Measurements from ENCODE around the gene NDST3. TPM values are rescaled to one million over a fixed set of nuclear protein-coding genes. Genes with fewer than 3 reads are reported as not detected.

The NDST3 gene
- total RNA-seq, 2 experiments from 2014 or later = not detected

DNA sequence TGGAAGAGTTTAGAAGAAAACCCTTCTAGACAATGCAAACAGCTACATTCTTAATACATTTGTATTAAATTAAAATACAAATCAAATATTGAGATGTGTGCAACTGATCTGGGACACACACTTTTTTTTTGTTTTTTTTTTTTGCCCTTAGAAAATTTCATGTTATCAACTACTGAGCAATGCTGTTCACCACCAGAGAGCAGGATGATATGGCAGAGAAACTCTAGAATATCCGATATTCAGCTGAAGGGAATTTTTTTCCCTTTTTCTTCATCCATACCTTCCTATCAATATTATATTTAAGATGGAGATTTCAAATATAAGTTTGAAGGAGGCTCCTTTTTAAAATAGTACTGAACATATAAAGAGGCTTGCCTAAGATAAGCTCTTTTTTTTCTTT, 1.0 kb downstream of the NDST3 start:
- peaks cover 38% of the 10 kb centered on the region for H3K27me3 Mint-ChIP-seq
- no peak for DNase-seq
- no peaks in the 10 kb centered on the region for H3K9me3 Mint-ChIP-seq (ENCODE audit: low read depth)
- no peak overlapping the region for H3K27ac Mint-ChIP-seq
- no peak overlapping the region for H3K4me3 Mint-ChIP-seq
- CTCF ChIA-PET = no interaction called here
- H3K4me1 Mint-ChIP-seq = peaks cover 5% of the 10 kb centered on the region
- no peak for ATAC-seq
- no peaks in the 10 kb centered on the region for H3K36me3 Mint-ChIP-seq

- Mint-ChIP-seq H3K27ac (no peak overlapping the region), H3K36me3 (no peaks in the 10 kb centered on the region), H3K4me3 (no peak overlapping the region), H3K4me1 (peaks cover 5% of the 10 kb centered on the region), H3K27me3 (peaks cover 37% of the 10 kb centered on the region), H3K9me3 (ENCODE audit: low read depth) (no peaks in the 10 kb centered on the region)
- CTCF ChIA-PET = no interaction called here
- DNase-seq (no peak), ATAC-seq (no peak)
Measured at GRCh38 chr4:118036336-118036735, 2.0 kb downstream of the NDST3 start.

DNA sequence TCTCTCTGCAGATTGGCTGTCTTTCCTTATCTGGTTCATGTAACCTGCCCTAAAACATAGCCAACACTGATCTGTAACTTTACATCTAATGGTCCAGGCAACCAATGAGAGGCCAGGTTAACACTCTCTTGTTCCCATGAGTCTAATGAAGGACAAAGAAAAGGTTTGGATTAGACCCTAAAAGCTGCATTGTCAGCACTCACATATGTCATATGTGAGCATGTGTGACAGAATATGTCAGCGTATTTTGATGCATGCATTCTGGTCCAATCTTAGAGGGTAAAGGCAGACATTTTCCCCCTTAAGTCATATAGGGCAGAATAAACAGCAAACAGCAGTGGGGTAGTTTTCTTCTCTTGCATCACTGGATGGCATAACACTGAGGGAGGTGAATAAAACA, 3.7 kb downstream of the NDST3 start:
- Mint-ChIP-seq H3K27ac (no peak overlapping the region), H3K4me3 (no peak overlapping the region), H3K4me1 (peaks cover 5% of the 10 kb centered on the region), H3K36me3 (no peaks in the 10 kb centered on the region), H3K27me3 (peaks cover 20% of the 10 kb centered on the region), H3K9me3 (ENCODE audit: low read depth) (no peaks in the 10 kb centered on the region)
- DNase-seq (no peak), ATAC-seq (no peak)
- CTCF ChIA-PET = no interaction called here

- CTCF ChIA-PET = no interaction called here
- no peak overlapping the region for H3K27ac Mint-ChIP-seq
- no peaks in the 10 kb centered on the region for H3K36me3 Mint-ChIP-seq
- no peak overlapping the region for H3K4me3 Mint-ChIP-seq
- no peaks in the 10 kb centered on the region for H3K4me1 Mint-ChIP-seq
- no peak for DNase-seq
- no peaks in the 10 kb centered on the region for H3K9me3 Mint-ChIP-seq (ENCODE audit: low read depth)
- H3K27me3 Mint-ChIP-seq = no peaks in the 10 kb centered on the region
- no peak for ATAC-seq
Measured at GRCh38 chr4:118046323-118046722, 12.0 kb downstream of the NDST3 start.

- CTCF ChIA-PET = no interaction called here
- Mint-ChIP-seq H3K9me3 (ENCODE audit: low read depth) (no peaks in the 10 kb centered on the region), H3K4me1 (no peaks in the 10 kb centered on the region), H3K27me3 (no peaks in the 10 kb centered on the region), H3K36me3 (no peaks in the 10 kb centered on the region), H3K4me3 (no peak overlapping the region), H3K27ac (no peak overlapping the region)
- DNase-seq = no peak
- no peak for ATAC-seq
Measured at GRCh38 chr4:118047043-118047442, 12.8 kb downstream of the NDST3 start.

DNA sequence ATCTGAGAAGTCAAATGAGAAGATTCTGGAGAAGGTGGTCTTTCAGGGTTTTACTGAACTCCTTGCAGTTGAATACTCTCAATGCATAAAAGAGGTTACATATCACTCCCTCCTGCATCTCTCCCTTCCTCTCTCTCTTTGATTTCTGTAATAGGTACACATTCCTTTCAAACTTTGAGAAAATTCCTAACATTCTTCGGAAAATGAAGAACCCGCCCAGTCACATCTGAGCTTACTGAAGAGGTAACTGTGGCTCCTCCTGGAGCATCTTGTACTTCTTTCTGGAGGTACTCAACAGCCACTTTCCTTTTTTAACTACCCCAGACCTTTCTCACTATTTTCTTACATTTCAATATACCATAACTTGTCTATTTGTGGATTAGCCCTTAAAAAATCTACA, 24.7 kb downstream of the NDST3 start:
- Mint-ChIP-seq H3K27me3 (no peaks in the 10 kb centered on the region), H3K4me1 (no peaks in the 10 kb centered on the region)
- CTCF ChIA-PET = no interaction called here

GRCh38 chr4:118059397-118059796, 25.1 kb downstream of the NDST3 start:
- Mint-ChIP-seq H3K4me3 (no peak overlapping the region), H3K36me3 (no peaks in the 10 kb centered on the region), H3K27ac (no peak overlapping the region), H3K27me3 (no peaks in the 10 kb centered on the region), H3K4me1 (no peaks in the 10 kb centered on the region), H3K9me3 (ENCODE audit: low read depth) (no peaks in the 10 kb centered on the region)
- ATAC-seq (no peak), DNase-seq (no peak)
- CTCF ChIA-PET = no interaction called here

More for the DNA sequence above, 24.7 kb downstream of the NDST3 start:
- Mint-ChIP-seq H3K36me3 (no peaks in the 10 kb centered on the region), H3K27ac (no peak overlapping the region), H3K4me3 (no peak overlapping the region), H3K9me3 (ENCODE audit: low read depth) (no peaks in the 10 kb centered on the region)
- DNase-seq (no peak), ATAC-seq (no peak)

- no peak overlapping the region for H3K4me3 Mint-ChIP-seq
- H3K27me3 Mint-ChIP-seq = no peaks in the 10 kb centered on the region
- peak; percentile 41 for DNase-seq
- CTCF ChIA-PET = no interaction called here
- no peaks in the 10 kb centered on the region for H3K9me3 Mint-ChIP-seq (ENCODE audit: low read depth)
- H3K4me1 Mint-ChIP-seq = no peaks in the 10 kb centered on the region
- no peak overlapping the region for H3K27ac Mint-ChIP-seq
- no peaks in the 10 kb centered on the region for H3K36me3 Mint-ChIP-seq
- ATAC-seq = no peak
Measured at GRCh38 chr4:118076958-118077766, 42.9 kb downstream of the NDST3 start.

DNA sequence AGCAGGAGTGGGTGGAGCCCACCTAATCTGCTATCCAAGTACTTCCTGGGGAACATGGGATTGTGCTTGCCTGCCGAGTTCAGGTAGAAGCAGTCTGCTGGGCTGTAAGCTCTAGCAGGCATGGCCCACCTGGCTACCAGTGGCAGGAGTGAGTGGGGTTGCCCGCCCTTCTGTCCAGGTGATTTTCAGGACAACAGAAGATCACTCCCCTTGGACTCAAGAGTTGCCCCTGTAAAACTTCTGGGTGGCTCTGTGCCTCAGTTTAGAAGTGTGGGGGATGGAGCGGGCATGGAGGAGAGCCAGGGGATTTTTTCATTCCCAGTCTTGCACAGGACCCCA, 43.5 kb downstream of the NDST3 start:
- no peak for ATAC-seq

GRCh38 chr4:118081434-118081833, 47.1 kb downstream of the NDST3 start:
- Mint-ChIP-seq H3K27me3 (no peaks in the 10 kb centered on the region), H3K4me1 (no peaks in the 10 kb centered on the region)

More for the DNA sequence above, 43.5 kb downstream of the NDST3 start:
- no peak overlapping the region for H3K27ac Mint-ChIP-seq
- H3K27me3 Mint-ChIP-seq = no peaks in the 10 kb centered on the region
- H3K9me3 Mint-ChIP-seq (ENCODE audit: low read depth) = no peaks in the 10 kb centered on the region
- DNase-seq = no peak
- CTCF ChIA-PET = no interaction called here
- no peak overlapping the region for H3K4me3 Mint-ChIP-seq
- H3K4me1 Mint-ChIP-seq = no peaks in the 10 kb centered on the region
- H3K36me3 Mint-ChIP-seq = no peaks in the 10 kb centered on the region

DNA sequence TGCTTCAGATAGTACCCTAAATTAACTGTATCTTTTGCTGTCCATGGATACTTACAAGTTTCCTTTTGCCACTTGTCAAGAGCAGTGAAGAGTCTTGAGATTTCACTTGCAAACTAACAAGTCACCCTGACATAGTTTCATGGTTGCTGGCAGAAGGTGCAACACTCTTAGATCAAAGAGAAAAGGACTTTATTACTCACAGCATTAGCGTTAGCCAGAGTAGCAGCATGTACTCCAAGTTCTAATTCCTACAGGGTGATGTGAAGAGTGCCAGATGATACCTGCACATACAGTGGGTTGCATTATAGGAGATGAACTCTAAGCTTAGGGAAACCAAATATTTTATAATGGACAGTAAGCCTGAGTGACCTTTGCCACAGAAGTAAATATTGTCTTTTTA, 47.9 kb downstream of the NDST3 start:
- Mint-ChIP-seq H3K9me3 (ENCODE audit: low read depth) (no peaks in the 10 kb centered on the region), H3K27ac (no peak overlapping the region), H3K4me1 (no peaks in the 10 kb centered on the region), H3K27me3 (no peaks in the 10 kb centered on the region), H3K4me3 (no peak overlapping the region), H3K36me3 (no peaks in the 10 kb centered on the region)
- CTCF ChIA-PET = no interaction called here
- DNase-seq (no peak), ATAC-seq (no peak)

More at GRCh38 chr4:118081434-118081833, 47.1 kb downstream of the NDST3 start:
- DNase-seq = no peak
- Mint-ChIP-seq H3K9me3 (ENCODE audit: low read depth) (no peaks in the 10 kb centered on the region), H3K36me3 (no peaks in the 10 kb centered on the region), H3K4me3 (no peak overlapping the region), H3K27ac (no peak overlapping the region)
- CTCF ChIA-PET = interaction anchor here (1.3 kb wide), 1 partner anchor 10 kb away, joined by 3 read pairs; no protein-coding TSS in a partner anchor
- ATAC-seq = no peak

DNA sequence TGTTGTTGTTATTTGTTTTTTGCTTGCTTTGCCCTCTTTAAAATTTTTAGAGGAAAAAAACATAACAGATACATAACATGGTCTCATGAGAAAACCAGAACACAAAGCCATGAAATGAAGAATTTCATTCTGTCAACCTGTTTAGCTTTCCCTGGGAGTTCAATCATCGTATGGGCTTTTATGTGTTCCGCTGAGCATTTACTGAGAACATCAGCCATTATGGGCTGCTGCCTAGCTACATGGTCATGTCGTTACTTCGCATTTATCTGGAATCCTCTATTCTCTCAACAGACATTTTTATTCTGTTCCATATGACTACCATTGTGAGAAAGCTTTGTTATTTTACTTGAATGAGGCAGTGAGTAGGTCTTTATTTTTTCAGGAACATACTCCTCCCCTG, 51.4 kb downstream of the NDST3 start:
- no peaks in the 10 kb centered on the region for H3K36me3 Mint-ChIP-seq
- no peak for ATAC-seq
- H3K4me3 Mint-ChIP-seq = no peak overlapping the region
- CTCF ChIA-PET = no interaction called here
- H3K27me3 Mint-ChIP-seq = no peaks in the 10 kb centered on the region
- no peaks in the 10 kb centered on the region for H3K4me1 Mint-ChIP-seq
- H3K27ac Mint-ChIP-seq = no peak overlapping the region
- no peak for DNase-seq
- no peaks in the 10 kb centered on the region for H3K9me3 Mint-ChIP-seq (ENCODE audit: low read depth)

DNA sequence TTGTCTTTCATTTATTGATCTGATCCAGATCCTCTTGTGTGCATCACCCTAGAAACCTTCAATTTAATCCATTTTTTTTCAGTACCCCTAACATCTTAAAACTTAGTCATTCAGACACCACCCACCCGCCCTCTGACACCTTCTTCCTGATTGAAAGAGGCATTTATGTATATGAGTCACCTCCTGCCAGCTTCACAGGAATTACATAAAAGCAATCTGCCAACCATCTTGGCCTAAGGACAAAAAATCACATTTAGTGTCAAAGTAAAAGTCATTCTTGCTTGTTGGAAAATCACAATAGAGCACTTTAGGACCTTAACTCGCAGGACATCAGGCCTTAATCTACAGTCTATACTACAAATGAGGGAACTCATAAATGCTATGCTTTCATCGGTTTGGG, 52.1 kb downstream of the NDST3 start:
- Mint-ChIP-seq H3K36me3 (no peaks in the 10 kb centered on the region), H3K27me3 (no peaks in the 10 kb centered on the region), H3K4me3 (no peak overlapping the region), H3K27ac (no peak overlapping the region), H3K4me1 (no peaks in the 10 kb centered on the region), H3K9me3 (ENCODE audit: low read depth) (no peaks in the 10 kb centered on the region)
- no peak for ATAC-seq
- CTCF ChIA-PET = no interaction called here
- no peak for DNase-seq

GRCh38 chr4:118087366-118087765, 53.1 kb downstream of the NDST3 start:
- H3K4me3 Mint-ChIP-seq = no peak overlapping the region
- CTCF ChIA-PET = no interaction called here
- no peaks in the 10 kb centered on the region for H3K27me3 Mint-ChIP-seq
- ATAC-seq = no peak
- no peak overlapping the region for H3K27ac Mint-ChIP-seq
- H3K9me3 Mint-ChIP-seq (ENCODE audit: low read depth) = no peaks in the 10 kb centered on the region
- no peak for DNase-seq
- H3K36me3 Mint-ChIP-seq = no peaks in the 10 kb centered on the region
- H3K4me1 Mint-ChIP-seq = no peaks in the 10 kb centered on the region

DNA sequence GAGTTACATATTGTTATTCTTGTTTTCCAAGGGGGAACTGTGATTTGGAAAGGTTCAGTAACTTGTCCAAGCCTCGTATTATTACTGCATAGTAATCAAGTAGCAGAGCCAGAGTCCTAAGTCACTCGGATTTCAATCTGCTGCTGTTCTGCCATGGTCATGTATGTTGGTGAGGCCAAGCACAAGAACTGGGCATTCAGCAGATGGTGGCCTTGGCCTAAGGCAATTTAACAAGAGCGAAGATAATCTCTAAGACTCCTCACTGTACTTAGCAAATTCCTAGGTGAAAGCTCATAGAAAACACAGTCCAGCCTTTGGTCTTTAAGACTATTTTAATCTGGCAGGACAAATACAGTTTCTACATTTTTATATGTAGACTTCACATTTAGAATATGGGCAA, 64.8 kb downstream of the NDST3 start:
- H3K9me3 Mint-ChIP-seq (ENCODE audit: low read depth) = no peaks in the 10 kb centered on the region
- CTCF ChIA-PET = no interaction called here

More for the DNA sequence above, 64.8 kb downstream of the NDST3 start:
- H3K27ac Mint-ChIP-seq = no peak overlapping the region
- H3K27me3 Mint-ChIP-seq = no peaks in the 10 kb centered on the region
- no peak for ATAC-seq
- no peaks in the 10 kb centered on the region for H3K4me1 Mint-ChIP-seq
- DNase-seq = no peak
- no peaks in the 10 kb centered on the region for H3K36me3 Mint-ChIP-seq
- H3K4me3 Mint-ChIP-seq = no peak overlapping the region

All from activated CD8-positive, alpha-beta memory T cell treated with anti-CD3 and anti-CD28 coated beads, Interleukin-2, amount 10 ng/mL, durations not matched to agents 7 days and 5 days (primary cell).